H1 (cell line): ENCODE results near the gene MPPE1. TPM values are rescaled to one million over a fixed set of nuclear protein-coding genes. Genes with fewer than 3 reads are reported as not detected.
A peak's percentile ranks its signal among the peaks of the same experiment; 100 is the strongest.

Experiments
- CTCF ChIA-PET: fragments of 300-600 bp; sonication (Branson Sonifier 250); formaldehyde crosslinking; loops from one replicate; lab custom pipeline; 2021; ENCODE audit not compliant: partially characterized antibody; lab: Charles Lee
- POLR2A ChIA-PET: fragments of 300-600 bp; sonication (Branson Sonifier 250); formaldehyde crosslinking; loops from one replicate; lab custom pipeline; 2021; ENCODE audit warnings: inconsistent platforms; ENCODE audit not compliant: partially characterized antibody; lab: Charles Lee
- DNase-seq, 2 experiments: peaks; one replicate each; pipeline versions ENCODE4 v3.0.0 to v3.0.0-alpha.2; 2010 to 2022; ENCODE audit warnings: low spot score in 2 of 2, low read depth in 1 of 2, mixed read lengths in 1 of 2
- FAIRE-seq: peaks from 2 replicates; lab custom pipeline; 2011; peaks lifted over from hg19 to GRCh38; lab: Jason Lieb, UNC
- H2AFZ ChIP-seq: 2 replicates; pipeline ENCODE4 v1.8.1; 2012; ENCODE audit warnings: low read length, inconsistent platforms
- H2AK5ac ChIP-seq: 2 replicates; pipeline ENCODE4 v1.6.1; 2013; ENCODE audit warnings: low read depth, low read length
- H2BK120ac ChIP-seq: replicated peaks from 2 replicates; pipeline ENCODE3; 2013; ENCODE audit warnings: low read depth, low read length, inconsistent platforms
- H2BK12ac ChIP-seq: 2 replicates; pipeline ENCODE4 v1.6.1; 2013; ENCODE audit warnings: low read depth, low read length
- H2BK15ac ChIP-seq: 2 replicates; pipeline ENCODE4 v1.6.1; 2013; ENCODE audit warnings: low read length
- H2BK20ac ChIP-seq: 2 replicates; pipeline ENCODE4 v1.6.1; 2013; ENCODE audit warnings: low read length
- H2BK5ac ChIP-seq: 2 replicates; pipeline ENCODE4 v1.6.1; 2013; ENCODE audit warnings: low read depth, low read length
- H3K14ac ChIP-seq: 2 replicates; pipeline ENCODE4 v1.6.1; 2013; ENCODE audit warnings: inconsistent platforms; ENCODE audit not compliant: insufficient read length
- H3K18ac ChIP-seq: 2 replicates; pipeline ENCODE4 v1.6.1; 2013; ENCODE audit warnings: low read length; ENCODE audit errors: extremely low read depth
- H3K23ac ChIP-seq: 2 replicates; pipeline ENCODE4 v1.6.1; 2013; ENCODE audit warnings: inconsistent platforms; ENCODE audit not compliant: insufficient read length
- H3K23me2 ChIP-seq: 2 replicates; pipeline ENCODE4 v1.6.1; 2013; ENCODE audit warnings: low read depth, low read length
- H3K27ac ChIP-seq: 2 replicates; pipeline ENCODE4 v1.6.1; 2011; ENCODE audit warnings: low read depth, low read length, inconsistent platforms
- H3K27me3 ChIP-seq, 4 experiments: replicated peaks in 1 of 4; 1 replicate in 1 of 4; 2 replicates in 3 of 4; pipeline versions ENCODE4 v1.6.1 to v1.8.1; 2011 to 2013; ENCODE audit warnings: low read length in 3 of 4, mild to moderate bottlenecking in 3 of 4, inconsistent platforms in 2 of 4, mixed read lengths in 2 of 4, moderate library complexity in 1 of 4; ENCODE audit not compliant: control insufficient read depth in 3 of 4, insufficient read depth in 3 of 4; ENCODE audit errors: extremely low read depth in 1 of 4
- H3K36me3 ChIP-seq, 4 experiments: 2 replicates each; pipeline versions ENCODE4 v1.6.1 to v1.8.1; 2011 to 2013; ENCODE audit warnings: mild to moderate bottlenecking in 4 of 4, low read length in 3 of 4, moderate library complexity in 2 of 4, control low read depth in 1 of 4, inconsistent platforms in 1 of 4; ENCODE audit not compliant: insufficient read depth in 4 of 4, control insufficient read depth in 2 of 4
- H3K4ac ChIP-seq: replicated peaks from 2 replicates; pipeline ENCODE3; 2013; ENCODE audit warnings: low read length, low read depth, mixed read lengths, inconsistent platforms; ENCODE audit not compliant: insufficient read length
- H3K4me1 ChIP-seq, 4 experiments: replicated peaks in 1 of 4; 1 replicate in 1 of 4; 2 replicates in 3 of 4; pipeline versions ENCODE4 v1.6.1 to v1.8.1; 2011 to 2013; ENCODE audit warnings: low read length in 3 of 4, inconsistent platforms in 2 of 4, mixed read lengths in 1 of 4; ENCODE audit not compliant: insufficient read depth in 4 of 4, control insufficient read depth in 3 of 4
- H3K4me2 ChIP-seq, 2 experiments: 2 replicates each; pipeline versions ENCODE4 v1.6.1 to v1.8.1; 2011 to 2013; ENCODE audit warnings: low read depth in 2 of 2, low read length in 2 of 2, control low read depth in 1 of 2, inconsistent platforms in 1 of 2, mild to moderate bottlenecking in 1 of 2; ENCODE audit not compliant: insufficient read depth in 1 of 2
- H3K4me3 ChIP-seq, 4 experiments: fragments of 200-600, 300-600 bp in 1 of 4; sonication (generic), shearing (Covaris generic), sonication (Bioruptor Twin) in 1 of 4; 2 replicates each; pipeline versions ENCODE4 v1.5.1 to v1.8.1; 2011 to 2016; ENCODE audit warnings: low read length in 4 of 4, low read depth in 3 of 4, control low read depth in 2 of 4, inconsistent platforms in 2 of 4, mild to moderate bottlenecking in 2 of 4, mixed read lengths in 1 of 4, moderate library complexity in 1 of 4; ENCODE audit not compliant: insufficient read depth in 2 of 4; ENCODE audit errors: extremely low read depth in 1 of 4
- H3K56ac ChIP-seq: replicated peaks from 2 replicates; pipeline ENCODE3; 2013; ENCODE audit warnings: low read depth, mild to moderate bottlenecking, mixed read lengths, low read length, inconsistent platforms; ENCODE audit not compliant: insufficient read length
- H3K79me1 ChIP-seq: 2 replicates; pipeline ENCODE4 v1.6.1; 2013; ENCODE audit warnings: low read depth, low read length, control low read depth
- H3K79me2 ChIP-seq, 2 experiments: 2 replicates each; pipeline versions ENCODE4 v1.6.1 to v1.8.1; 2012 to 2013; ENCODE audit warnings: low read length in 2 of 2, mild to moderate bottlenecking in 2 of 2, inconsistent platforms in 1 of 2; ENCODE audit not compliant: insufficient read depth in 2 of 2, control insufficient read depth in 1 of 2
- H3K9ac ChIP-seq, 4 experiments: replicated peaks in 1 of 4; 1 replicate in 1 of 4; 2 replicates in 3 of 4; pipeline versions ENCODE4 v1.6.1 to v1.8.1; 2011 to 2013; ENCODE audit warnings: low read depth in 3 of 4, low read length in 3 of 4, control low read depth in 2 of 4, mild to moderate bottlenecking in 2 of 4, moderate library complexity in 2 of 4, inconsistent platforms in 1 of 4; ENCODE audit errors: extremely low read depth in 1 of 4
- H3K9me3 ChIP-seq, 2 experiments: 2 replicates each; pipeline versions ENCODE4 v1.6.1 to v1.8.1; 2012 to 2013; ENCODE audit warnings: mild to moderate bottlenecking in 2 of 2, moderate library complexity in 2 of 2, control low read depth in 1 of 2, inconsistent platforms in 1 of 2, low read depth in 1 of 2, low read length in 1 of 2, mixed read lengths in 1 of 2; ENCODE audit not compliant: insufficient read depth in 2 of 2
- H4K20me1 ChIP-seq, 2 experiments: replicated peaks in 1 of 2; 2 replicates each; pipeline versions ENCODE3 to v1.8.1; 2011 to 2013; ENCODE audit warnings: inconsistent platforms in 2 of 2, low read length in 2 of 2, mild to moderate bottlenecking in 1 of 2; ENCODE audit not compliant: insufficient read depth in 2 of 2, control insufficient read depth in 1 of 2
- H4K5ac ChIP-seq: 2 replicates; pipeline ENCODE4 v1.6.1; 2013; ENCODE audit warnings: low read length, low read depth, mixed read lengths, inconsistent platforms; ENCODE audit not compliant: insufficient read length
- H4K8ac ChIP-seq: 2 replicates; pipeline ENCODE4 v1.8.0; 2013; ENCODE audit warnings: mild to moderate bottlenecking, moderate library complexity, low read length, inconsistent platforms; ENCODE audit not compliant: insufficient read depth; ENCODE audit errors: extremely low read depth
- H4K91ac ChIP-seq: replicated peaks from 2 replicates; pipeline ENCODE3; 2013; ENCODE audit warnings: low read length, mixed read lengths, inconsistent platforms; ENCODE audit not compliant: insufficient read length
- ATF2 ChIP-seq: IDR thresholded peaks from 2 replicates; pipeline ENCODE4 v1.6.1; 2012; ENCODE audit warnings: low read length, inconsistent platforms
- E2F6 ChIP-seq: IDR thresholded peaks from 2 replicates; pipeline ENCODE4 v1.6.1; 2012; ENCODE audit warnings: inconsistent platforms
- HDAC6 ChIP-seq: IDR thresholded peaks from one replicate; pipeline ENCODE4 v1.7.1; 2012; ENCODE audit warnings: low read depth, mild to moderate bottlenecking, inconsistent platforms, low read length, moderate library complexity
- JUND ChIP-seq: IDR thresholded peaks from 2 replicates; pipeline ENCODE4 v1.6.1; 2011; ENCODE audit warnings: mild to moderate bottlenecking, improper control_type of control experiment, low read length
- POU5F1 ChIP-seq: IDR thresholded peaks from 2 replicates; pipeline ENCODE4 v1.6.1; 2011; ENCODE audit warnings: low read depth, mild to moderate bottlenecking, low read length, moderate library complexity
- RNF2 ChIP-seq: fragments of 200-900, 300-1000 bp; sonication (generic); IDR thresholded peaks from 2 replicates; pipeline ENCODE4 v1.7.1; 2016; ENCODE audit warnings: borderline replicate concordance, low read depth, mild to moderate bottlenecking, antibody characterized with exemption, low read length; ENCODE audit not compliant: poor library complexity, severe bottlenecking; ENCODE audit errors: missing control alignments
- TEAD4 ChIP-seq: IDR thresholded peaks from 2 replicates; pipeline ENCODE4 v1.6.1; 2012; ENCODE audit warnings: low read depth, low read length, inconsistent platforms, mixed read lengths
- ZNF274 ChIP-seq: IDR thresholded peaks from 2 replicates; pipeline ENCODE4 v1.7.0; 2012; ENCODE audit warnings: low read length, borderline replicate concordance; ENCODE audit errors: extremely low read depth
- WGBS, 2 experiments: shearing (Covaris generic) in 1 of 2; methylation state at CpG; one replicate each; pipeline versions ENCODE4 v1.1.6 to v1.1.7; 2013 to 2015; ENCODE audit warnings: low lambda C conversion rate in 2 of 2, mixed read lengths in 2 of 2, inconsistent platforms in 1 of 2, low coverage in 1 of 2, missing lambda C conversion rate in 1 of 2; ENCODE audit not compliant: insufficient replicate concordance in 2 of 2, insufficient coverage in 1 of 2, insufficient read length in 1 of 2; ENCODE audit errors: extremely low coverage in 1 of 2, missing lambda C conversion rate in 1 of 2; 5-methylcytosine and 5-hydroxymethylcytosine counted together
- polyA plus RNA-seq, 7 experiments: library from polyadenylated mRNA; depleted of rRNA in 3 of 7; stranded (reverse) in 5 of 7; unstranded in 2 of 7; fragments of >200 nt in 5 of 7; fragments of 200-250 nt in 2 of 7; gene quantifications; 1 replicate in 5 of 7; 2 replicates in 1 of 7; 4 replicates in 1 of 7; pipeline versions ENCODE4 v1.2.1 to v1.2.3, GENCODE V29; 2011 to 2013; ENCODE audit warnings: missing spikeins in 2 of 7, mixed read lengths in 2 of 7
- total RNA-seq: library from RNA; stranded (reverse); fragmentation: NEBNext Ultra II Directional; extraction: Animal tissue kit (Norgen Biotek cat#: 25700); gene quantifications from 2 replicates; pipeline ENCODE4 v1.2.1, GENCODE V29; 2021

Gene MPPE1
- total and polyA plus RNA-seq, 2 of the 8 experiments (the other 6 are each of a cell fraction or from before 2014, with no cell fraction given) = 13.7 to 20.9 TPM

- Histone ChIP-seq H3K27me3 (no peaks in the 10 kb centered on the region), H3K9ac (no peak overlapping the region; a peak in 1 of 7 replicates), H3K27ac (no peak overlapping the region)
- TF ChIP-seq ATF2 (no peak), RNF2 (no peak), HDAC6 (no peak), ZNF274 (no peak), E2F6 (no peak), POU5F1 (no peak), JUND (no peak), TEAD4 (no peak)
Measured at GRCh38 chr18:11906926-11907874, 917 bp downstream of the MPPE1 start.

More at GRCh38 chr18:11906926-11907874, 917 bp downstream of the MPPE1 start:
- ChIA-PET POLR2A (interaction anchor here (0.7 to 1.1 kb wide), 2 partner anchors 78 to 86 kb away, joined by 3 to 5 read pairs; no protein-coding TSS in a partner anchor), CTCF (interaction anchor here (0.7 to 1.4 kb wide), 3 partner anchors 81 to 175 kb away, joined by 3 read pairs; no protein-coding TSS in a partner anchor)
- H2BK120ac ChIP-seq = no peak overlapping the region
- no peak overlapping the region; the same call in 1 of the 2 replicates for H3K18ac ChIP-seq
- peak overlapping the region; percentile 56 for H4K91ac ChIP-seq
- no peaks in the 10 kb centered on the region for H3K79me1 ChIP-seq
- H4K8ac ChIP-seq = no peak overlapping the region
- no peak overlapping the region for H3K4ac ChIP-seq
- H3K9me3 ChIP-seq = no peaks in the 10 kb centered on the region
- no peaks in the 10 kb centered on the region for H4K20me1 ChIP-seq
- no peak overlapping the region for H2BK12ac ChIP-seq
- WGBS, 2 experiments = 17% methylated on average over 19 of the region's 20 CpGs; no CpG with 5 or more reads in 1 of the 2 experiments
- FAIRE-seq = peak; percentile 66
- peak overlapping the region; percentile 71 to 94 for H3K4me2 ChIP-seq
- H3K23ac ChIP-seq = no peak overlapping the region
- H3K14ac ChIP-seq = no peak overlapping the region
- H4K5ac ChIP-seq = no peak overlapping the region
- H2AFZ ChIP-seq = no peak overlapping the region
- H2AK5ac ChIP-seq = no peak overlapping the region
- no peaks in the 10 kb centered on the region for H3K79me2 ChIP-seq
- 0 out of 2 replicates have a peak overlapping the region, but pooled peaks have one; percentile 2 for H2BK5ac ChIP-seq
- peak in 1 of 2 experiments; percentile 50 for DNase-seq
- peak overlapping the region; percentile 65 to 78 (median 74) for H3K4me3 ChIP-seq
- peaks cover 3 to 21% (median 15%) of the 10 kb centered on the region in 4 experiments; a peak in 6 of 7 replicates for H3K4me1 ChIP-seq
- peaks cover 10% of the 10 kb centered on the region; the same call in 1 of the 2 replicates for H3K23me2 ChIP-seq
- H2BK20ac ChIP-seq = no peak overlapping the region
- no peak overlapping the region for H2BK15ac ChIP-seq
- H3K56ac ChIP-seq = no peak overlapping the region
- H3K36me3 ChIP-seq = no peaks in the 10 kb centered on the region
